ENCODE measurements around the gene CSNK1G1.

CSNK1G1 gene

DNA sequence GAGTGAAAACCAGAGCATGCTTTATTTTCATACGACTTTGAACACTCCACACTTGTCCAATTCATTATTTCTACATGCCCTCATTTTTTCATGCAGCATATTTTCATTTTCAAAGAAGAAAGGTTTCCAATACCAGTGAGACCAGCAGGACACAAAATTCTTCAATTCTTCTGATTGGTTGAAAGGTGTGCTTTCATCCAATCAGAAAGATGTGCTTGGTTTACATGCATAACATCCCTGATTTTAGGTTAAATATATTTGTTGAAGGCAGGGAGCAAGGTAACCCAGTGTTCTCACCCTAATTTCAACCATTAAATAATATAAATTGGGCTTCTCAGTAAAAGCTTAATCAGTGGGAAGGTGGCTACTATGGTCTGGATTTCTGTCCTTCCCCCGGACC is 145.6 kb downstream of the CSNK1G1 start:
- no peak for TF ChIP-seq GATA2 (IDR thresholded peaks at IDR 0.05; ENCODE audit: low read depth, low read length)

DNA sequence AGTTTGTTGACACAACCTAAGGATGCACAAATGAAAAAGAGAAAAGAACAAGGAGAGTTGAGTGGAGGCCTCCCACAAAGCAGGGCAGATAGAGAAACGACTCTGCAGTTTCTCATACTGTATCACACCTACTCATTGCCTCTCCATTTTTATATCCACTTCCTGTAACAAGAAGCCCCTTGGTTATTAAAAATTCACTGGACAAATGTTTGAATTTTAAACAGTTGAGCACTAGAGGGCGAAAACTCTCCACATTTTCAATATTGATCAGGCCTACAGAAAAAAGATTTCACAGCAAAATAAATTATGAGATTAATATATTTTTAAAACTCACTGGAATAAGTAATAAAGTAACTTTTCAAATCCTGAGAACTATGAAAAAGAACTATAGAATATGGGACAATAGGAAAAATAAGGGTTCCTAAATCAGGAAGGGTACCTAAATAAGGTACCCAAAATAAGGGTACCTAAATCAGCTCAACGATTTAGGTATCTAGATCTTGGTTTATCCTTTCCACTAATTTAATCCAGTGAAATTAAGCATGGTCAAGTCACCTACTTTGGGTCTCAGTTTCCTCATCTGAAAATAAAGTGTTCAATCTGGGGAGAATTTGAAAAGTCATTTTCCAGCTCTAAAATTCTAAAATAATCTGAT is 146.2 kb downstream of the CSNK1G1 start:
- TF ChIP-seq GATA2 (IDR thresholded peaks at IDR 0.05; ENCODE audit: low read depth, low read length) (no peak), GATA3 (IDR thresholded peaks at IDR 0.05; ENCODE audit: low read depth, low read length) (no peak)

- TF ChIP-seq GATA2 (IDR thresholded peaks at IDR 0.05; ENCODE audit: low read depth, low read length), result no peak
- no peak for TF ChIP-seq GATA3 (IDR thresholded peaks at IDR 0.05; ENCODE audit: low read depth, low read length)
Observed at GRCh38 chr15:64205202-64205601, 150.8 kb downstream of the CSNK1G1 start.

GRCh38 chr15:64197425-64197824 is 158.5 kb downstream of the CSNK1G1 start:
- TF ChIP-seq GATA2 (IDR thresholded peaks at IDR 0.05; ENCODE audit: low read depth, low read length) (no peak; the same call in 1 of the 2 replicates), GATA3 (IDR thresholded peaks at IDR 0.05; ENCODE audit: low read depth, low read length) (no peak)

- no peak for TF ChIP-seq GATA2 (IDR thresholded peaks at IDR 0.05; ENCODE audit: low read depth, low read length)
- no peak for TF ChIP-seq GATA3 (IDR thresholded peaks at IDR 0.05; ENCODE audit: low read depth, low read length)
Observed at GRCh38 chr15:64193971-64194370, 162.0 kb downstream of the CSNK1G1 start.

DNA sequence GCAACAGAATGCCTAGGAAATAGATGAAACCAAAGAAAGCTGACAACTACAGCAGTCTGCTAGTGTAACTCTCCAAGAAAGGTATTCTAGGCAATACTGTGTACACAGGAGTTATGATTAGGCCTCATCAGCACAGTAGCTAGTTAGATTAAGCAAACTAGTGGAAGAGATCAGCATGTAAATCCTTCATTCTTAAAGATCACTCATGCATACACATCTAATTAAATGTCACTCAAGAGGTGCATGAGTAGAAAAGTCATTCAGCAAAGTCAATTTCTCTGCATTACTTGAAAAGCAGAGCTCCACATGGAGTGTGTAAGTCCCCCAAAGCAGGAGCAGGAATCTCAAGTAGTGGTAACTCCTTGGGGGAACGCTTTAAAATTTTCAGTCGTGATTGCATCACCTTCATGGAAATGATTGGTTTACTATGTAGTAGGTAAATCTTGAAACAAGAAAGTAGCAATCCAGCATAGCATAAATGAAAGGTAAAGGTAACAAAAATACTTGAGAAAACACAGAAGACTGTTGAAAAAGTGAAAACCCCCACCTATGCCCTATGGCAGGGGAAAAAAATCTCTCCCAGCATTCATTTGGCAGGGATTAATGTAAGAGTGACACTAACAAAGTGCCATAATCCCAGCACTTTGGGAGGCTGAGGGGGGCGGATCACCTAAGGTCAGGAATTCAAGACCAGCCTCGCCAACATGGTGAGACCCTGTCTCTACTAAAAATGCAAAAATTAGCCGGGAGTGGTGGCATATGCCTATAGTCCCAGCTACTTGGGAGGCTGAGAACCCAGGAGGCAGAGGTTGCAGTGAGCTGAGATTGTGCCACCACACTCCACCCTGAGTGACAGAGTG is 163.8 kb downstream of the CSNK1G1 start:
- TF ChIP-seq GATA2 (IDR thresholded peaks at IDR 0.05; ENCODE audit: low read depth, low read length) (no peak), GATA3 (IDR thresholded peaks at IDR 0.05; ENCODE audit: low read depth, low read length) (no peak)

- TF ChIP-seq GATA3 (IDR thresholded peaks at IDR 0.05; ENCODE audit: low read depth, low read length) (no peak), GATA2 (IDR thresholded peaks at IDR 0.05; ENCODE audit: low read depth, low read length) (no peak)
Observed at GRCh38 chr15:64187396-64188191, 168.4 kb downstream of the CSNK1G1 start.

- TF ChIP-seq GATA2 (IDR thresholded peaks at IDR 0.05; ENCODE audit: low read depth, low read length) (no peak), GATA3 (IDR thresholded peaks at IDR 0.05; ENCODE audit: low read depth, low read length) (no peak)
Observed at GRCh38 chr15:64185146-64185911, 170.6 kb downstream of the CSNK1G1 start.

- TF ChIP-seq GATA3 (IDR thresholded peaks at IDR 0.05; ENCODE audit: low read depth, low read length), result no peak
- TF ChIP-seq GATA2 (IDR thresholded peaks at IDR 0.05; ENCODE audit: low read depth, low read length), result no peak
Observed at GRCh38 chr15:64182859-64183370, 173.1 kb downstream of the CSNK1G1 start.

- TF ChIP-seq GATA2 (IDR thresholded peaks at IDR 0.05; ENCODE audit: low read depth, low read length) (no peak), GATA3 (IDR thresholded peaks at IDR 0.05; ENCODE audit: low read depth, low read length) (no peak)
Observed at GRCh38 chr15:64180235-64180824, 175.6 kb downstream of the CSNK1G1 start.

DNA sequence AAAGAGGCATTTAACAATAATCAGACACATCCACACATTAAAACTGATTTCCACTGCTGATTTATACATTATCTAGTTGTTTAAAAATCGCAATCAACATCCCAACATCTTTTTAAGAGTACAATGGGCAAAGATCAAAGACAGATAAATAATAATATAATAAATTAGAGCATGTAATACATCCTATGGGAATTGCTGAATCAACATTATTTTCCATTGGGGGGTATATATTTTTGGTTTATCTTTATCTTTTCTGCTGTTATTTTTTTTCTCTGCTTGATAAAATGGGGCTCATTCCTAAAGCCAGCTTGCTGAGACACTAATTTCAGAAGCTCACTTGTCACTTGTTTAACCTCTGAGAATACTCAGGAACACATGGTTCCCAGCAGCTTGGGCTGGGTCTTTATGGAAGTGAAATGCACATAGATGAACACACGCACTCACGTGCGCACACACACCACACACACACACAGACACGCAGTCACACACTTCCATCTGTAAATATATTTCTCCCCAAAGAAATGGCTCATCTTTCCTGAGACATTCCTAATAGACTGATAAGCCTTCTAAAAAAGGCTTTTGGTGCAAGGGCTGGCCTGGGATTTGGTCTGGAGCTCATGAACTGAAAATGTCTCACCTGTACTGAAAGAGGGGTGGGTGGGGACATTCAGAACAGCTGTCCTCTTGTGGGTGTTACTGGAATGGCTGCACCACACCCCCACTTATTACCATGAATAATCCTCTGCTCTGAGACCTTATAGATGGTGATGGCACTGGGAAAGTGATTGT is 189.7 kb downstream of the CSNK1G1 start:
- TF ChIP-seq GATA3 (IDR thresholded peaks at IDR 0.05; ENCODE audit: low read depth, low read length) (no peak), GATA2 (IDR thresholded peaks at IDR 0.05; ENCODE audit: low read depth, low read length) (no peak)

DNA sequence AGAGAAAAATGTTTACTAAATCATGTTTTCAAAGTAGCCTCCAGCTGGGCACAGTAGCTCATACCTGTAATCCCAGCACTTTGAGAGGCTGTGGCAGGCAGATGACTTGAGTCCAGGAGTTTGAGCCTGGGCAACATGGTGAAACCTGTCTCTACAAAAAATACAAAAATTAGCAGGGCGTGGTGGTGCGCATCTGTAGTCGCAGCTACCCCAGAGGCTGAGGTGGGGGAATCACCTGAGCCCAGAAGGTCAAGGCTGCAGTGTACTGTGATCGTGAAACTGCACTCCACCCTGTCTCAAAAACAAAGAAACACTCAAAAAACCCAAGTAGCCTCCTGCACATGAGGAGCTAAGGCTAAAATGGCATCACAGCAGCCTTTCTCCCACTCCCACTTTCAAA is 191.5 kb downstream of the CSNK1G1 start:
- TF ChIP-seq GATA2 (IDR thresholded peaks at IDR 0.05; ENCODE audit: low read depth, low read length), result no peak
- no peak for TF ChIP-seq GATA3 (IDR thresholded peaks at IDR 0.05; ENCODE audit: low read depth, low read length)

All from SH-SY5Y (cell line).